Activated CD4-positive, alpha-beta memory T cell treated with anti-CD3 and anti-CD28 coated beads, Interleukin-2, amount 10 ng/mL, durations not matched to agents 7 days and 5 days (primary cell): Measurements from ENCODE around the gene OTUB2. TPM values are rescaled to one million over a fixed set of nuclear protein-coding genes. Genes with fewer than 3 reads are reported as not detected.

Source experiments
- CTCF ChIA-PET: fragments of 350-600 bp; sonication (Branson Sonifier 250); formaldehyde crosslinking; loops from one replicate; lab custom pipeline; 2021; ENCODE audit warnings: antibody characterized with exemption, inconsistent platforms; lab: Charles Lee
- POLR2A ChIA-PET: fragments of 350-600 bp; sonication (Branson Sonifier 250); formaldehyde crosslinking; loops from one replicate; lab custom pipeline; 2021; ENCODE audit warnings: antibody characterized with exemption; lab: Charles Lee
- DNase-seq: peaks from one replicate; pipeline ENCODE4 v3.0.0-alpha.2; 2020
- H3K27ac Mint-ChIP-seq: one replicate; pipeline ENCODE4 v1.8.0; 2021; ENCODE audit warnings: mild to moderate bottlenecking, mixed read lengths
- H3K27me3 Mint-ChIP-seq: one replicate; pipeline ENCODE4 v1.8.0; 2021; ENCODE audit warnings: mixed read lengths
- H3K36me3 Mint-ChIP-seq: one replicate; pipeline ENCODE4 v1.8.0; 2021; ENCODE audit warnings: low read depth, mixed read lengths
- H3K4me1 Mint-ChIP-seq: one replicate; pipeline ENCODE4 v1.8.0; 2021; ENCODE audit warnings: mixed read lengths
- H3K4me3 Mint-ChIP-seq: one replicate; pipeline ENCODE4 v1.8.0; 2021; ENCODE audit warnings: mild to moderate bottlenecking, mixed read lengths
- H3K9me3 Mint-ChIP-seq: one replicate; pipeline ENCODE4 v1.8.0; 2021; ENCODE audit warnings: mixed read lengths
- total RNA-seq, 2 experiments: library from RNA; stranded (reverse); gene quantifications; one replicate each; pipeline ENCODE4 v1.2.3, GENCODE V29; 2021

OTUB2 gene
- total RNA-seq, 2 experiments from 2014 or later = 7.3 to 7.9 TPM

DNA sequence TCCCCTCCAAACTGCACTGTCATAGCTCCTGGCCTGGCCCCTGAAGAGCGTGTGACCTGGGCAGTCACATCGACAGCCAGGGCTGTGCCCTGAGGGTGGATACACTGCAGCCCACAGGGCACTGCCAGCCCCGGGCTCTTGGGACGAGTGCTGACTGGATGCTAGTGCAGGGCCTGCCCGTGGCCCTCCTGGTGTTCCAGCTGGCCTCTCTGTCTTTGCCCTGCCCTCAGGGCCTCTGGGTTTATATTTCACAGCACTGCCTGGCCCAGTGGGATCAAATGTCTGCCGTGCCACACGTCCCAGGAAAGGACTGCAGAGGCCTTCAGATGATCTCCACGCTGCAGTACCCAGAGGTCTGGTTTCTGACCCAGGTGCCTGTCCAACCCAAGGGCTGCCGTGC lies 39.2 kb upstream of the OTUB2 start:
- H3K4me3 Mint-ChIP-seq = no peak overlapping the region
- no peak for DNase-seq
- POLR2A ChIA-PET = interaction anchor here (1.0 to 1.3 kb wide), 3 partner anchors 11 to 35 kb away, joined by 3 to 5 read pairs (median 3); partner anchors contain the start of gene CCDC197
- no peaks in the 10 kb centered on the region for H3K27me3 Mint-ChIP-seq
- H3K27ac Mint-ChIP-seq = no peak overlapping the region
- H3K36me3 Mint-ChIP-seq = no peaks in the 10 kb centered on the region
- peaks cover under 1% of the 10 kb centered on the region for H3K4me1 Mint-ChIP-seq
- H3K9me3 Mint-ChIP-seq = no peaks in the 10 kb centered on the region
- CTCF ChIA-PET = interaction anchor here (0.7 to 1.3 kb wide), 2 partner anchors 14 to 47 kb away, joined by 3 to 4 read pairs; no protein-coding TSS in a partner anchor

DNA sequence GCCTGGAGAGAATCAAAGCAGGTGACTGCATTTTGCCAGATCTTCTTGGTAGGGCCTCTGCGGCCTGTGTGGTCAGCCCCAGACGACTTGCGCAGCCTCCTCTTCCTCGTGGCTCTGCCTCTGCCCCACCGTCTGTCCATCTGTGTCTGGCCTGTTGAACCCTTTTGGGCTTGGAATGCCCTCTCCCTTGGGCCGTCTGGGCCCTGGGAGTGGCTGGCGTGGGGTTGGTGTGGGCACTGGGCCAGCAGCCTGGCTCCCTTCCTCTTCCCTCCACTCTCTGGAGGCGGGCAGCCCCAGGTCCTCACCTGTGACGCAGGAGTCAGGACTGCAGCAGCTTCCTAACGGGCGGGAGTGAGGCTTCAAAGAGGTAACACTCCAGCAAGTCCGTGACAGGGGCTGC lies 38.8 kb upstream of the OTUB2 start:
- H3K4me3 Mint-ChIP-seq = no peak overlapping the region
- peaks cover 1% of the 10 kb centered on the region for H3K4me1 Mint-ChIP-seq
- no peaks in the 10 kb centered on the region for H3K9me3 Mint-ChIP-seq
- CTCF ChIA-PET = no interaction called here
- no peak overlapping the region for H3K27ac Mint-ChIP-seq
- POLR2A ChIA-PET = interaction anchor here (1.0 to 1.2 kb wide), 2 partner anchors 14 to 35 kb away, joined by 3 read pairs; no protein-coding TSS in a partner anchor
- DNase-seq = no peak
- no peaks in the 10 kb centered on the region for H3K36me3 Mint-ChIP-seq
- no peaks in the 10 kb centered on the region for H3K27me3 Mint-ChIP-seq

- Mint-ChIP-seq H3K4me1 (peaks cover 1% of the 10 kb centered on the region), H3K27ac (no peak overlapping the region), H3K36me3 (no peaks in the 10 kb centered on the region), H3K27me3 (no peaks in the 10 kb centered on the region), H3K9me3 (no peaks in the 10 kb centered on the region), H3K4me3 (no peak overlapping the region)
- POLR2A ChIA-PET = no interaction called here
- DNase-seq = no peak
- CTCF ChIA-PET = no interaction called here
These were observed 38.2 kb upstream of the OTUB2 start for GRCh38 chr14:93987815-93988476.

- DNase-seq = no peak
- CTCF ChIA-PET = interaction anchor here (1.3 kb wide), 1 partner anchor 15 kb away, joined by 4 read pairs; no protein-coding TSS in a partner anchor
- Mint-ChIP-seq H3K27me3 (no peaks in the 10 kb centered on the region), H3K36me3 (no peaks in the 10 kb centered on the region), H3K27ac (no peak overlapping the region), H3K9me3 (no peaks in the 10 kb centered on the region), H3K4me1 (peaks cover 10% of the 10 kb centered on the region), H3K4me3 (no peak overlapping the region)
- POLR2A ChIA-PET = interaction anchor here (1.5 kb wide), 1 partner anchor 11 kb away, joined by 4 read pairs; no protein-coding TSS in a partner anchor
These were observed 36.2 kb upstream of the OTUB2 start for GRCh38 chr14:93989939-93990338.

DNA sequence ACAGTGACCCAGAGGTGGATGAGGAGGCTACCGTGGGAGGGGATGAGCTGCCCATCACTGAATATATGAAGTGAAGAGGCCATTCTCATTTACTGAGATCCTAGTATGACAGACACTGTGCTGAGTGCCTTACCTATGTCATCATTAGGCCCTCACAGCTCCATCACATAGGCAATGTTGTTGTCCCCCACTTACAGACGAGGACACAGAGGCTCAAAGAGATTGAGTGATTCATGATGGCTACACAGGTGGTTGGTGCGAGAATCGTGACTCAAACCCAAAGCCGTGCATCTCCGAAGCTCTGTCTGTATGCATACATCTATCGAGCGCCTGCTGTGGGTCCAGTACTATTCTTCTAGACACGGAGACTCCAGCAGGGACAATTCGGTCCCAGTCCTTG lies 34.9 kb upstream of the OTUB2 start:
- Mint-ChIP-seq H3K36me3 (no peaks in the 10 kb centered on the region), H3K27me3 (no peaks in the 10 kb centered on the region), H3K27ac (no peak overlapping the region), H3K4me1 (peaks cover 19% of the 10 kb centered on the region), H3K4me3 (no peak overlapping the region), H3K9me3 (no peaks in the 10 kb centered on the region)
- POLR2A ChIA-PET = interaction anchor here (1.0 to 1.5 kb wide), 5 partner anchors 8 to 52 kb away, joined by 3 to 4 read pairs (median 3); no protein-coding TSS in a partner anchor
- CTCF ChIA-PET = interaction anchor here (1.0 to 3.8 kb wide), 6 partner anchors 10 to 55 kb away, joined by 3 to 31 read pairs (median 8); no protein-coding TSS in a partner anchor
- DNase-seq = no peak

GRCh38 chr14:93991649-93992048 lies 34.5 kb upstream of the OTUB2 start:
- DNase-seq = no peak
- Mint-ChIP-seq H3K36me3 (no peaks in the 10 kb centered on the region), H3K4me3 (no peak overlapping the region), H3K4me1 (peaks cover 19% of the 10 kb centered on the region), H3K27ac (no peak overlapping the region), H3K9me3 (no peaks in the 10 kb centered on the region), H3K27me3 (no peaks in the 10 kb centered on the region)
- CTCF ChIA-PET = interaction anchor here (1.0 to 3.8 kb wide), 5 partner anchors 9 to 55 kb away, joined by 3 to 31 read pairs (median 10); no protein-coding TSS in a partner anchor
- POLR2A ChIA-PET = interaction anchor here (1.0 to 1.5 kb wide), 4 partner anchors 9 to 32 kb away, joined by 3 to 4 read pairs (median 4); no protein-coding TSS in a partner anchor

DNA sequence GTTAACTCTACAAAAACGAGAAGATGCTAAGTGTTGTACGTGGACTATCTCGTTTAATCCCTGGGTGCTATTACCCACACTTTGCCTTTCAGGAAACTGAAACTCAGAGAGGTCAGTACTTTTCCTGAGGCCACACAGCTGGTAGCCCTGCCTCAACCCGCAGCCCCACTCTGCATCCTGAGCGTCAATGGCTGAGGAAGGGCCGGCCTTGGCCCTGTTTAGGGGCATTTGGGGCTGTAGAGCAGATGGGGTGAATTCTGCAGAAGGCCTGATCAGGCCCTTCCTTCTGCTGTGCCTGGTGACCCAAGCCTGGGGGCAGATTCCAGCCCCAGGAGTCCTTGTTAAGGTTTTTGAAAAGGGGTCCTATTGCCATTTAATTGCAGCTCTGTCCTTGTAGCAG lies 32.8 kb upstream of the OTUB2 start:
- Mint-ChIP-seq H3K27me3 (no peaks in the 10 kb centered on the region), H3K9me3 (no peaks in the 10 kb centered on the region), H3K4me3 (no peak overlapping the region), H3K36me3 (no peaks in the 10 kb centered on the region), H3K27ac (no peak overlapping the region), H3K4me1 (peaks cover 29% of the 10 kb centered on the region)
- CTCF ChIA-PET = interaction anchor here (0.9 to 3.8 kb wide), 3 partner anchors 8 to 54 kb away, joined by 4 to 31 read pairs (median 10); no protein-coding TSS in a partner anchor
- POLR2A ChIA-PET = interaction anchor here (1.0 kb wide), 1 partner anchor 10 kb away, joined by 3 read pairs; no protein-coding TSS in a partner anchor
- no peak for DNase-seq

DNA sequence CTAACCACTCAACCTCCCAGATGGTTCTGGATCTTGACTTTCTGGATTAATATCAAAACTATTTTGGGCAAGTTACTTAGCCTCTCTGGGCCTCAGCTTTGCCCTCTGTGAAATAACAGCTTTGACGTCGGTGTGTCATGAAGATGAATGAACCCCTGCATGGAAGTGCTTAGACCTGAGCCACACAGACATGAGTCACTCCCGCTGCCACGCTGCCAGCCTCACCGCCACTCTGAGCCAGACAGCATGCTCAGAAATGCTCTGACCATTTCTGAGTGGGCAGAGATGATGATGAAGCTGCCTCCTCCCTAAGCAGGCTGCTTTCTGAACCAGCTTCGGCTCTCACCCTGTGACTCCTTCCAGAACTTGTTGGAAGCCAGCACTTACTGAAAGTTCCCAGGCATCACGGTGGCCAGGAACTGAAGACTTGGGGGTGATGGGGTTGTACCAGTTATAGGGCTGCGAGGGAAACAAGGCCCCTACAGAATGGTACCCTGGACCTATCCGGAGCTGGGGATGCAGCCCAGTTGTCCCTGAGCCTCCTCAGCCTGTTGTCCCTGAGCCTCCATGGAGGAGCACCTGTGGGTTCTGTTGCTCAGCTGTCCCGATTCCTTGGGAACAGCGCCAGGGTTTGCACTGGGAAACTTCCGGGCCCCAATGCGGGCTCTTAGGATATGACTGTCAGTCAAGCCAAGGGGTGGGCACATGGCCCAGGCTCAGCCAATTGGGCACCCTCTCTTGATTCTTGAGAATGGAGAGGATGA lies 31.0 kb upstream of the OTUB2 start:
- no peaks in the 10 kb centered on the region for H3K36me3 Mint-ChIP-seq
- peaks cover 35% of the 10 kb centered on the region for H3K4me1 Mint-ChIP-seq
- H3K27ac Mint-ChIP-seq = no peak overlapping the region
- H3K27me3 Mint-ChIP-seq = no peaks in the 10 kb centered on the region
- peak; percentile 56 for DNase-seq
- H3K9me3 Mint-ChIP-seq = no peaks in the 10 kb centered on the region
- ChIA-PET POLR2A (interaction anchor here (0.6 to 1.6 kb wide), 7 partner anchors 12 to 55 kb away, joined by 3 to 7 read pairs (median 3); partner anchors contain the start of gene ASB2), CTCF (interaction anchor here (1.8 to 11.1 kb wide), 3 partner anchors 13 to 56 kb away, joined by 5 to 300 read pairs (median 12); no protein-coding TSS in a partner anchor)
- no peak overlapping the region for H3K4me3 Mint-ChIP-seq

- Mint-ChIP-seq H3K36me3 (no peaks in the 10 kb centered on the region), H3K4me3 (no peak overlapping the region), H3K4me1 (peaks cover 40% of the 10 kb centered on the region), H3K9me3 (no peaks in the 10 kb centered on the region), H3K27ac (no peak overlapping the region), H3K27me3 (no peaks in the 10 kb centered on the region)
- no peak for DNase-seq
- ChIA-PET POLR2A (interaction anchor here (0.6 to 2.6 kb wide), 6 partner anchors 14 to 57 kb away, joined by 3 to 13 read pairs (median 5); partner anchors contain the start of gene ASB2), CTCF (interaction anchor here (0.8 to 11.1 kb wide), 6 partner anchors 12 to 104 kb away, joined by 3 to 300 read pairs (median 6); no protein-coding TSS in a partner anchor)
These were observed 29.9 kb upstream of the OTUB2 start for GRCh38 chr14:93996130-93996695.

- Mint-ChIP-seq H3K4me1 (peaks cover 47% of the 10 kb centered on the region), H3K4me3 (no peak within 1 kb of the TSS), H3K9me3 (no peaks in the 10 kb centered on the region), H3K27ac (no peak within 1 kb of the TSS), H3K27me3 (no peaks in the 10 kb centered on the region), H3K36me3 (no peaks in the 10 kb centered on the region)
- ChIA-PET CTCF (interaction anchor here (0.7 to 11.1 kb wide), 8 partner anchors 13 to 140 kb away, joined by 3 to 300 read pairs (median 5); no protein-coding TSS in a partner anchor), POLR2A (interaction anchor here (0.8 to 5.8 kb wide), 9 partner anchors 11 to 56 kb away, joined by 3 to 63 read pairs (median 5); no protein-coding TSS in a partner anchor)
- DNase-seq = peak; percentile 41
These were observed 29.1 kb upstream of the OTUB2 start, which contains the start of gene CCDC197 for GRCh38 chr14:93997082-93997481. TSS of gene CCDC197 (plus strand) at chr14:93997301. CDS start at chr14:93998132, 831 bp downstream.

DNA sequence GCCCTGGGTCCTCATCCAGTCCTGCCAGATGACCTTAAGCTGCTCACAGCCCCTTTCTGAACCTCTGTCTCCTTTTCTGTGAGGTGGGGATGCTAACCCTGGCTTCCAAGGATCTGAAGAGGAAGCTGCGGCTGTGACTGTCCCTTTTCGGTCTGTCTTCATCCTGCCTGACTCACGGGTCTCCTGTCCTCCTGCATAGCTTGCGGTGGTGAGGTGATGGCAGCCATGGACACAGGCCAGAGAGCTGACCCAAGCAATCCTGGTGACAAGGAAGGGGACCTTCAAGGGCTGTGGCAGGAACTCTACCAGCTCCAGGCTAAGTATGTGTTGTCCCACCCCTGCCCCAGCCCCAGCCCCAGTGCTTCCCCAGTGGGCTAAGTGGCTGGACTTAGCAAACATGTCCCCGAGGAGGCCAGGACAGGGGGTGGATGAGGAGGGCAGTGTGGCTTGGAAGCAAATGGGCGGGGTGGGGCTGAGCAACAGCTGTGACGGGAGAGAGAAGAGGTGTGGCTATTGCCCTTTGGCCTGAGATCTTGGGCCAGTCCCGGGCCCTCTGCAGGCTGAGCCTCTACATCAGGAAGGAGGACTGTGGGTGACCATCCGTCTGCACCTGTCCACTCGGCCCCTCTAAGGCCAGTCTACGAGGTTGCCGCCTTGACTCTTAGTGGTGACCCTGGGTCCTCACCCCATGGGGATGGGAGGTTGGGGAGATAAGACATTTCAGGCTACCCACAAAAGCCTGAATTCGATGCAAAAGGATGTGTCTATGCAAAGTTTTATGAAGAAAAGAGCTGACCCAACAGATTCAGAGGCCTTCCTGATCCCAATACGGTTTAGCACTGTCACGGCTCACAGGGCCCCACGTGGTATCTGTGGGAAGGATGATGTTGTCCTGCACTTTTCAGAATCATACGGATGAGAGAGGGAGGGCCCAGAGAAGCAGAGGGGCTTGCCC lies 27.9 kb upstream of the OTUB2 start:
- no peak overlapping the region for H3K4me3 Mint-ChIP-seq
- no peaks in the 10 kb centered on the region for H3K36me3 Mint-ChIP-seq
- no peaks in the 10 kb centered on the region for H3K27me3 Mint-ChIP-seq
- H3K9me3 Mint-ChIP-seq = no peaks in the 10 kb centered on the region
- CTCF ChIA-PET = interaction anchor here (1.4 to 11.1 kb wide), 9 partner anchors 13 to 59 kb away, joined by 3 to 300 read pairs (median 8); partner anchors contain the start of gene ASB2
- H3K4me1 Mint-ChIP-seq = peaks cover 49% of the 10 kb centered on the region
- DNase-seq = no peak
- POLR2A ChIA-PET = interaction anchor here (0.7 to 5.8 kb wide), 12 partner anchors 10 to 57 kb away, joined by 3 to 63 read pairs (median 4); no protein-coding TSS in a partner anchor
- peak overlapping the region; percentile 19 for H3K27ac Mint-ChIP-seq
